GM12891 (cell line): ENCODE measurements around the gene ABHD16A.

Experiments used
- DNase-seq: peaks from one replicate; pipeline ENCODE4 v3.0.0; 2011; ENCODE audit warnings: low spot score; ENCODE audit not compliant: insufficient read length
- FAIRE-seq: peaks from 2 replicates; lab custom pipeline; 2011; peaks lifted over from hg19 to GRCh38; lab: Jason Lieb, UNC
- PAX5 ChIP-seq: IDR thresholded peaks from 2 replicates; pipeline ENCODE4 v1.6.1; 2011; ENCODE audit warnings: low read length, moderate library complexity, mild to moderate bottlenecking; ENCODE audit not compliant: insufficient read depth, severe bottlenecking
- POLR2A ChIP-seq: IDR thresholded peaks from 2 replicates; pipeline ENCODE4 v1.6.1; 2011; ENCODE audit warnings: low read depth, low read length, control low read depth
- POLR2AphosphoS5 ChIP-seq: IDR thresholded peaks from 2 replicates; pipeline ENCODE4 v1.6.1; 2011; ENCODE audit warnings: low read depth, low read length, control low read depth
- POU2F2 ChIP-seq: IDR thresholded peaks from 2 replicates; pipeline ENCODE4 v1.6.1; 2011; ENCODE audit warnings: low read depth, mild to moderate bottlenecking, control low read depth, low read length, moderate library complexity
- SPI1 ChIP-seq: IDR thresholded peaks from 2 replicates; pipeline ENCODE4 v1.6.1; 2011; ENCODE audit warnings: low read depth, low read length, control low read depth
- TAF1 ChIP-seq: IDR thresholded peaks from 2 replicates; pipeline ENCODE4 v1.6.1; 2011; ENCODE audit warnings: low read depth, low read length, control low read depth

Gene ABHD16A

DNA sequence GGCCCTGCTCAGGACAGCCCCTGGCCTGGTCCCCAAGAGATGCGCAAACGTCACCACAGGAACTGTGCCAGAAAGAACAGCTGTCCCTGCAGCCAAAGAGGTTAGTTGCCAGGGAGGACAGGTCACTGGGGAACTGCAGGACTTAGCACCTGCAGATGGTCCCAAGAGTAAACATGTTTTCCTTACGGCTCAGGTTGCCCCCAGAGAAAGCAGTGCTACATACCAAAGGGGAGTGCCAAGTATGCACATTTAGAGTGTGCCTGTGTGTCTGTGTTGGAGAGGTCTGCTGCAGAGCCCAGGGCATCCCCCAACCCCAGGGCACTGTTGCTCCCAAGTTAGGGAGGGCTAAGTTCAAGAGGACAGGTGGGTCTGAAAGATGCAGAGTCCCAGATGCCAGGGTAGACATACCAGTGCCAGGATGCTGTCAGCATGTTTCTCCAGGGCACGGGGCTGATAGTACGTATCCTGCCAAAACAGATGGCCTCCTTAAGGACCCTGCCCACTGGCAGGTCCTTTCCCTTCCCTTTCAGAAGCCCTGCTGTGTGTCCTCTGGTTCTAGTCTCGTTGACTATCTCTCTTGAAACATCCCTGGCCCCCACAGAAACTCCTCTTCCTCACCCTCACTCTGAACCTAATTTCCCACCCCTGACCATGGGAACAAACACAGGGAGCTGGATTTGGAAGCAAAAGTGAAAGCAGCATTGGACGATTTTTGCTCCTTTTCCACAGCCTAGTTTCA lies 1.3 kb downstream of the ABHD16A start:
- no peak for DNase-seq
- no peak for TF ChIP-seq POLR2A
- TF ChIP-seq POLR2AphosphoS5, result no peak
- no peak for TF ChIP-seq SPI1
- no peak for TF ChIP-seq PAX5
- no peak for TF ChIP-seq TAF1
- no peak for TF ChIP-seq POU2F2
- peak; percentile 28 for FAIRE-seq

DNA sequence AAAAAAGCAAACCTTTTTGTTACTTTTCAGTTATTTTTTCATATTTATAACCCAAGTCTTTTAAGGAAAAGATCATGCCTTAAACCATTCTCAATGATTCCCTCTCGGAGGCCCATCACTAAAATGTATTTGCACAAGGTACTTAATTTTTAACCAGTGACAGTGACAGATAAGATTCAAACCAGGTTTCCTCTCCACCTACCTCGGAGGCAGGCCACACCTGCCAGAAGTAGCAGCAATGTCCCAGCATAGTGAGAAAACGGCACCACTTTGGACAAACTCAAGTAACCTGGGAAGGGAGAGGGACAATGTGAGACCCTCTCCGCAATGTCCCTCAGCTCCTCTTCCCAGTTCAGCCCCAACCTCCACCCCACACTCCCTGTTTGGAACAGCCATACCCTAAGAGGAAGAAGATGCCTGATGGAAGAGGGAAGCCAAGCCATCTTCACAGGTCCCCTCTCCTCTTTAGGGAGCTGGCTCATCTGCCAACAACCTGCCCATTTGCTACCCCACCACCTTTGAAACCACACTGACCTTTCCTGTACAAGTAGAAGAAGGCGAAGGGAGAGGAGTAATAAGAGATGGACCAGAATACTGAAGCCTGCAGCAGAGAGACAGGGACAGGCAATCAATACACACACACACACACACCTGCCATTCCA lies 2.3 kb downstream of the ABHD16A start:
- DNase-seq (no peak), FAIRE-seq (no peak)
- TF ChIP-seq POLR2A, result no peak
- no peak for TF ChIP-seq SPI1
- no peak for TF ChIP-seq TAF1
- no peak for TF ChIP-seq POLR2AphosphoS5
- no peak for TF ChIP-seq POU2F2

DNA sequence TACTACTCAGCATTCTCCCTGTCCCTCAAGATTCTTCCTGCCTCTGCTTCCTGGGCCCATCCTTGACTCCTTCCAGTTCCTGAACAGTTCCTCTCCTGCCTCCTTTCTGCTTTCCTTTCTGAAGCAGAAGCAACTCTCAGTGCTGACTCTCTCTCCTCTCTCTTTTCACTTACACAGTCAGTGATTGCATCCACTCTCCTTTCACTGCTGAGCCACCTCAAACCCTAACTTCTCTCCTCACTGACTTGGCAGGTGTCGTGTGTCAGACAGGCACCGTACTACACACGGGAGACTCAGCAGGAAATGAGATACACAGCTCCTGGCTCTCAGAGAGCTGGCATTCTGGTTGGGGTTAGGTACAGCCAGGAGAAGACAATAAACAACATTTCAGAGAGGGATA lies 5.6 kb downstream of the ABHD16A start:
- no peak for TF ChIP-seq PAX5
- TF ChIP-seq POLR2A, result no peak
- TF ChIP-seq POU2F2, result no peak
- no peak for TF ChIP-seq SPI1
- no peak for TF ChIP-seq POLR2AphosphoS5
- TF ChIP-seq TAF1, result no peak
- no peak for FAIRE-seq
- DNase-seq, result no peak

DNA sequence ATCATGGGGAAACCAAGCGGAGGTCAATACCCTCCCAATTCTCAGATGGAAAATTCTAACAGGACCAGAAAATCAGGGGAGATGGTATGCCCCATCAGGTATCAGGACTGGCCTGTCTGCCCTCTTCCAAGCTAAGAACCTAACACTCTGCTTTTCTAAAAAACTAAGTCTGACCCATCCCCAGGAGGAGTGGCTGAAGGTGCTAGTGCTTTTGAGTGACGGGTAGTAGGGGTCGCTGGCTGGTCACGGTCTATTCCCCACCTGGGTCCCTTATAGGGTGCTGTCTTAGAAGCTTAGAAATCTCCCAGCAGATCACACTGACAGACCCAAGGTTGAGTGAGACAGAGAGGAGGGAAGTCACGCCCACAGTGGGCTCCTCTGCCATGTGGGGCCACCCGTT lies 9.6 kb downstream of the ABHD16A start:
- TF ChIP-seq SPI1, result no peak
- TF ChIP-seq POLR2A, result no peak
- TF ChIP-seq POU2F2, result no peak
- no peak for TF ChIP-seq TAF1
- DNase-seq (no peak), FAIRE-seq (no peak)

DNA sequence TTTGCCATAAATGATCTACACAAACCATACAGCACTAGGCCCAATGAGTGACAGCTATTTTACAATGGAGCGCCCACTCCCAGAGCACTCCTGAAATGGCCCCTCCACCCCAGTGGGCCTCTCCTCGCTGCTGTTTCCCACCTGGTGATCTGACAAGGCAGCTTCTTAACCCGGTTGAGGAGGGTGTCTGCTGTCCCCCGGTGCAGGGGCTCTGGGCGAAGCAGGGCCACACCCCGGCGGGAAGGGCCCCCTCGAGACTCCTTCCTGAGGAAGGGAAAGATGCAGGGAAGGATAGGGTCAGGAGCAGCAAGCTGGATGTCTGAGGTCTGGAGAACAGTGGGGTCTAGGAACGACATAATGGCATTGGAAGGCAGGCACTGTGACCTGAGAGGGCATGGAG lies 10.2 kb downstream of the ABHD16A start:
- TF ChIP-seq POLR2AphosphoS5 (no peak), POU2F2 (no peak), POLR2A (no peak), PAX5 (no peak), SPI1 (no peak), TAF1 (no peak)
- no peak for DNase-seq
- FAIRE-seq, result no peak

DNA sequence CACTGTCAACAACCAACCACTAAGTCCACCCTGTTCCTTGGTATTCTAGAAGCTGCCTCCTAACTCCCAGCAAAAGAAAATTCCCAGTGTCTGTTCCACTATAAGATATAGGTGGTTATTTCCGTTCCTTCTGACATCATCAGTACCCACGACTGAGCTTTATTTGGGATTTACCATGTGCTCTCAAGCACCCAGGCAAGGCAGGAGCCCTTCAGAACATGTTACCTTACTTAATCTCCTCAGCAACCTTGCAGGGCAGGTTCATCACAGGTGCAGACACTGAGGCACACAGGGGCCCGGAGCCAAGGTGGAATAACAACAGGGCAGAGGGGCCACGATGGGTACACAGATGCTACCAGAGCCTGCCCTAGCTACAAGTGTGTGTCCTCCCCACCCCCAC lies 10.8 kb downstream of the ABHD16A start:
- FAIRE-seq, result no peak
- no peak for DNase-seq
- TF ChIP-seq POLR2A, result no peak
- no peak for TF ChIP-seq PAX5
- no peak for TF ChIP-seq POU2F2
- no peak for TF ChIP-seq SPI1
- TF ChIP-seq POLR2AphosphoS5, result no peak

DNA sequence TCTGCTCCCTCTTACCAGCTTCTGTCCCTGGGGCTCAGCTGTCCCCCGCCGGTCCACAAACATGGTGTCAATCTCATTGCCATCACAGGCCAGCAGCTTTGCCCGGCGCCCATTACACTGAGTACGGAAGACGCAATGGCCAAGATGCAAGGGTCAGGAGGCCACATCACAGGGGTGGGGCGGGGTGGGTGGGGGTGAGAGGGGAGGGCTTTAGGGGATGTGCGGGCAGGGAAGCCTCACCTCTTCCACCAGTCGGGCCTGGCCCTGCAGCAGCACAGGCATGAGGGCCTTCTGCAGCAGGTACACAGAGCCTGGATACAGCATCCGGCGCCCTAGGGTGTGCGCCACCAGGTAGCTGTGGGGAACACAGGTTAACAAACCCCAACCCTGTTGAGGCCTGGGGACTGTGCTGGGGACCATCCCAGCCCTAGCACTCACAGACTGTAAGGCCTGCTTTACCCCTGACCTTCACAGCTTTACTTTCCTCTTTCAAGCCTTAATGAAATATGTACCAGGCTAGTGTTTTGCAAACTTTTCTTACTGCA lies 11.5 kb downstream of the ABHD16A start:
- FAIRE-seq (no peak), DNase-seq (no peak)
- TF ChIP-seq POLR2A (no peak), POU2F2 (no peak), PAX5 (no peak), POLR2AphosphoS5 (no peak), SPI1 (no peak), TAF1 (no peak)

DNA sequence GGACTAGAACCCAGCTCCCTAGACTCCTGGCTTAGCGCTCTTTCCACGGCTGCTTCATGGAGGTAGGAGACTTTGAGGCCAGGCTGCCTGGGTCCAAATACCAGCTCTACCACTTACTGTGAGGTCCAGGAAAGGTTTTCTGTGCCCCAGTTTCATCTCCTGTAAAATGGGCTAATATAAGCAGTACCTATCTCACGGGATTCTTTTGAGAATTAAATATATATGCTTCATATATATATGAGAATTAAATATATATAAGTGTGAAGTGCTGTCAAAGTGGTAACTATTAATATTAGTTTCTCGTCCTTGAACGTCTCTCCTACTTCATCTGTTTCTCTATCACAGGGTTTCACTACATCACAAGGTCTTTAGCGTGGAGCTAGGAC lies 12.1 kb downstream of the ABHD16A start:
- DNase-seq (no peak), FAIRE-seq (no peak)
- no peak for TF ChIP-seq POLR2A
- TF ChIP-seq SPI1, result no peak
- TF ChIP-seq TAF1, result no peak
- no peak for TF ChIP-seq PAX5
- no peak for TF ChIP-seq POU2F2
- no peak for TF ChIP-seq POLR2AphosphoS5

DNA sequence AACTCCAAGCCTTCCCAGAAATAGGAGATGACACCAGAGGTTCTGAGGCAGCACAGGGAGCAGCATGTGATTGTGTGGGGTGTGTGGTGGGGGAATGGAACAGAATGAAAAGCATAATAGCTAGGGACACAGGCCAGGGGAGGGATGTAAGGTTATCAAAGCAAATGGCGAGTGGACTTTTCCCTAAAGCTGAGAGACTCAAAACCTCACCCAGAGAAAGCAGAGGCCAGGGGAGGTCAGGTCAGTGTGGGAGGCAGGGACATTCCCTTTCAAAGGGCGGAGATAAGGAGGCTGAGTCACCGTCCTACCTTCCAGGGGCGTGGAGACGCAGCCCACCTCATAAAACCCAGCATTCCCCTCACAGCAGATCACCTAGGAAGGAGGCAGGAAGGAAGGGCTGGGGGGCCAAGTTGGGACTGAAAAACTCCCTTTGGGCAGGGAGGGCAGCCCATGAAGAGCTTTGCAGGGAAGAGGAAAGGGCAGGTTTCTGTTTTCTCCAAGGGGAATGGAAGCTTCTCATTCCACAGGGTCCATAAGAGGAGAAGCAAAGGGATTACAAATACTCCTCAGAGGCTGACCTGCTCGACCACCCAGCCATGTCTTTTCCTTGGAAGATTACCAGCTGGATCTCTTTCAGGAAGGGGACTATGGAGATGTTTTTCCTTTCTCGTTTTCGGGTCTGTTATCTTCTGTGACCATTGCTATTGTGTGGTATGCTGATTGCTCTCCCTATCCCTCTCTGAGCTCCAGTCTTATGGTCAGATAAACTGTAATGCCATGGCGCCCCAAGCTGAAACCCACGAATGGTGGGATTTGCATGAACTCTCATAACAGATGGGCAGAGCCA lies 12.7 kb downstream of the ABHD16A start:
- DNase-seq, result no peak

More for the DNA sequence above, 12.7 kb downstream of the ABHD16A start:
- TF ChIP-seq POLR2AphosphoS5 (no peak), PAX5 (no peak), POU2F2 (no peak), SPI1 (no peak), POLR2A (no peak), TAF1 (no peak)
- no peak for FAIRE-seq
